Germinal center (tissue), 1 donor: ENCODE results near the gene C10orf120.

Source experiments
- DNase-seq: peaks from one replicate; pipeline ENCODE4 v3.0.0; 2012; ENCODE audit warnings: mixed read lengths, low spot score

The C10orf120 gene

GRCh38 chr10:122703483-122704448 lies 4.1 kb upstream of the C10orf120 start:
- peak; percentile 47 for DNase-seq

DNA sequence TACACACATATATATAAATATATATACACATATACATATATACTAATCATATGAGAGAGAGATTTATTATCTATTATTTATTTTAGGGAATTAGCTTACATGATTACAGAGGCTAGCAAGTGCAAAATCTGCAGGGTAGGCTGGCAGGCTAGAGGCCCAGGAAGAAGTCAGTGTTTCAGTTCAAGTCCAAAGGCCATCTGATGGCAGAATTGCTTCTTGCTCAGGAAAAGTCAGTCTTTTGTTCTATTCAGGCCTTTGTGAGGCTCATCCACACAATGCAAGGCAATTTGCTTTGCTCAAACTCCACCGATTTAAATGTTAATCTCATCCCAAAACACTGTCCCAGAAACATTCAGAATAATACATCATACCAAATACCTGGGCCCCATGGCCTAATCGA lies 2.6 kb upstream of the C10orf120 start:
- DNase-seq, result no peak

- DNase-seq, result no peak
Measured at GRCh38 chr10:122701652-122702051, 2.0 kb upstream of the C10orf120 start.

DNA sequence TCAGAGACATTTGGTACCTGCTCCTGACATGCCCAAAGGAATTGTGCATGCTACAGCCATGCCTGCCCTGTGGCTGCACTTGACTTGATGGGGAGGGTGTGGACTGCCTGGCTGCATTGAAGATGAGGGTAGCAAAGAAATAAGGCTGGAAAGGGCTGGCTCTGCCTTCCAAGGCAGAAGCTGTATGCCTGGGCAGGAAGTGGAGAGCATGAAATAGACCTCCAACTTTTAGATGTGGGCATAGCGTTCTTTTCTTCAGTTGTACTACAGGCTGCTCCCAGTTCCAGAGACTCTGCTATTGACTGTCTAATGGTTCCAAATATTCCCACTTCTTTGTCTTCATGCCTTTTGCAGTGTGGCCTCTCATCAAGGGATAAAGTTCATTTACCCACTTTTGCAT lies 3.0 kb downstream of the C10orf120 start:
- no peak for DNase-seq

DNA sequence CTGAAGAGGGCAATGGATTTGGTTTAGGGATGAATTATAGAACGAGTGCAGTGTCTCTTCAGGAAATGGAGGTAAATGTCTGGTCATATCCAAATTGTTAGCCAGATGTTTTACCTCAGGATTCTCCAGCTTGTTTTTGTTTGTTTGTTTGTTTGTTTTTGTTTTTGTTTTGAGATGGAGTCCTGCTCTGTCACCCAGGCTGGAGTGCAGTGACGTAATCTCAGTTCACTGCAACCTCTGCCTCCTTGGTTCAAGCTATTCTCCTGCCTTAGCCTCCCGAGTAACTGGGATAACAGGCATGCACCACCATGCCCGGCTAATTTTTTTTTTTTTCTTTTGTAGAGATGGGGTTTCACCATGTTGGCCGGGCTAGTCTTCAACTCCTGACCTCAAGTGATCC lies 6.9 kb downstream of the C10orf120 start:
- DNase-seq, result no peak

- no peak for DNase-seq
Measured at GRCh38 chr10:122689146-122689820, 10.4 kb downstream of the C10orf120 start.

DNA sequence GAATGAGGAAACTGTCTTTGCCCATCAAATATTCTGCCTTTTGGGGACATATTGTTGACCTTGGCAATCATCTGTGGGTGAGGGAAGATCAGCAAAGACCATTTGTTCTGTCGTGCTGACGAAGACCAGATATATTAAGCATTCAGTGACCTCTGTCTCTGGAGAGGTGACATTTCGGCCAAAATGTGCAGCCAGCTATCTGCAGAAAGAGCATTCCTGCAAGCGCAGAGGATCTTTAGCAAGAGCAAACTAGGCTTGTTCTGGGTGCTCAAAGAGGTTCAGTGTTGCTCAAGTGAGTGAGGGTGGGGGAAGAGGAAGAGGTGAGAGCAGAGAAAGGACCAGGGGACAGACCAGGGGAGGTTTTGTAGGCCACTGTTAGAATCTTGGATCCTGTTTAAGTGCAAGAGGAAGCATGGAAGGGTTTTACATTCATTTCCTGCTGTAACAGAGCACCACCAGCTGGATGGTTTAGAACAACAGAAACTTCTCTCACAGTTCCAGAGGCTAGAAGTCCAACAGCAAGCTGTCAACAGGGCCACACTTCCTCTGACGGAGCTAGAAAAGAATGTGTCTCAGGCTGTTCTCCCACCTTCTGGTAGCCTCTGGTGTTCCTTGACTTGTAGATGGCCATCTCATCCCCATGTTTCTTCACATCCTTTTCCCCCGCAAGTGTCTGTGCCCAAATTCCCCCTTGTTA lies 11.2 kb downstream of the C10orf120 start:
- no peak for DNase-seq

DNA sequence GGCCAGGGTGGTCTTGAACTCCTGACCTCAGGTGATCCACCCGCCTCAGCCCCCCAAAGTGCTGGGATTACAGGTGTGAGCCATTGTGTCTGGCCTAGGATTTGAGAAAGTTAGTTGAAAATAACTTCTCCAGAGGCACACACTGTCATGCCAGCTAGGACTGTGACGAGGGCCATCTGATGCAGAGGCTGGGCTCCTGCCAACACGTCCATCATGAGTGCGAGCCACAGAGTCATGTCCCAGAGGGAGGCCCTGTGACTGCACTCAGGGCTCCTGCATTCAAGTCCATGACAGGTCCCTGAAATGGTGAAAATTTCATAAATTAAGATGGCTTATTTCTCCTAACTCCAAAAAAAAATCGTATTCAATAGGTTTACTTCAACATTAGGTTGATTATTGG lies 17.1 kb downstream of the C10orf120 start:
- no peak for DNase-seq

- no peak for DNase-seq
Measured at GRCh38 chr10:122678266-122678665, 21.4 kb downstream of the C10orf120 start.

DNA sequence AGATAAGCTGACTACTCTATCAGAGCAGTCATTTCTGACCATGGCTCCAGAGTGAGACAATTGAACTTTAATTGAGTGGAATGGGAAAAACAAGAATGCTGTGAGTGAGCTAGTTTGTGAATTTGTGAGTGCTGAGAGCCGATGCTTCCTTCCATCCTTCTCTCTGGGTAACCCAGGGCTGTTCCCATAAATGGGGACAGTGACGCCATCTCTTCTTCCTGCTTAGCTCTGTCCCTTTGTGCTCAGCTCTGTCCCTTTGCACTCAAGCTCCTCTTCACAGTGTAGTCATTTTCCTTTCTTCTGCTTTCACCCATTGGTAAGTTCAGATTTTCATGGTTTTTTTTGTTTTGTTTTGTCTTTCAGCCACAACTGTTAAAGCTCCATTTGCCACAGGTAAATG lies 24.4 kb downstream of the C10orf120 start:
- no peak for DNase-seq

GRCh38 chr10:122674781-122675180 lies 24.9 kb downstream of the C10orf120 start:
- DNase-seq, result no peak

- DNase-seq, result no peak
Measured at GRCh38 chr10:122673731-122674130, 25.9 kb downstream of the C10orf120 start.

DNA sequence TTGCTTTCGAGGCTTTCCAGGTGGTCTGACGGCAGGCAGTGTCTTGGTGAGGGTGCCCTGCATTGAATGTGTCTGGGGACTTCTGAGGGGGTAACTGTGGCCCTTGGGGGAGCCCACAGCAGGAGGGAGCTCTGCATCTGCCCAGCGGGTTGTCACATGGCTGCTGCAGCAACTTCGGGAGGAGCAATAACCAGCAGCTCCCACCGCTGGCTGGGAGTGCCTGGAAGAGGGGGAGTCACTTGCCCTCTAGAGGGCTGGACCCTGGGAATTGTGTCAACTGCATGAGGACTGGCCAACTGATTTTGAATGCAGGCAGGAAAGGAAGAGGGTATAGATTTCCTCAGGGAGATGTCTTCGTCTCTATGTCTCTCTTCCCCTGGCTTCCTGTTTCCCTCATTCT lies 26.4 kb downstream of the C10orf120 start:
- DNase-seq, result no peak

GRCh38 chr10:122672655-122673054 lies 27.0 kb downstream of the C10orf120 start:
- DNase-seq, result no peak

DNA sequence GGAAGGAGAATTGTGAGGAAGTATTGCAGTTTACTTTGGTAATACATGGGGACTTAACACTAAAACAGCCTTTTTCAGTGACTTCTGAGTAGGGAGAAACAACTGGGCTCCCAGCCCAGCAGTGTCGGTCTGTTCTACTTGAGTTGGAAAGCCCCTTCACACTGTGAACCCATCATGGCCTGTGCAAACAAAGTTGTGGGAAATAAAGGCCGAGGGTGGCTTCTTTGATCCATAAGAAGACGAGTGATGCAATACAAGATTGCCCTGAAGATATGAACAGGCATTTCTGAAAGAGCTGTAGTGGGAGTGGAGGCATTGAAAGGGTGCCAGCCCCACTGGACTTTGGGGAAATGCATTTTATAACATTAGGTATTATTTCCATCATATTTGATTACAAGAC lies 28.3 kb downstream of the C10orf120 start:
- DNase-seq, result no peak

- DNase-seq, result no peak
Measured at GRCh38 chr10:122669842-122670241, 29.8 kb downstream of the C10orf120 start.

- no peak for DNase-seq
Measured at GRCh38 chr10:122669045-122669444, 30.6 kb downstream of the C10orf120 start.

GRCh38 chr10:122665946-122666345 lies 33.7 kb downstream of the C10orf120 start:
- no peak for DNase-seq

GRCh38 chr10:122665329-122665860 lies 34.3 kb downstream of the C10orf120 start:
- DNase-seq, result no peak

DNA sequence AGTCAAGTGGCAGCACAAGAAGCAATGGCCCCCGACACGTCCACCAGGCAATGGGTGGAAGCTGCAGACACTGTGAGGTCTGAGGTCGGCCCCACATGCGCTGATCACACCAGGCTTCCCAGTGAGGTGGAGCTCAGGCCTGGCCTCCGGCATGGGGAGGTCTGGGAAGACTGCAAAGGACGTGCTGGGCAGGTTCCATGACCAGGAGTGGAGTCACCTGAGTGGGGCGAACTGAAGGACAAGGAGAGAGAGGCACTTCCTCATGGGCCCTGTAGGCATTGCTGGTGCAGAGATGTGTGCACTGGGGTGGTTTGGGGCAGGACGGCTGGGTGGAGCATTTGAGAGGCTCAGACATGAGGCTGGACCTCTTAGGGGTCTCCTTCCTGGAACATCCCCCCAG lies 35.1 kb downstream of the C10orf120 start:
- DNase-seq, result no peak

- no peak for DNase-seq
Measured at GRCh38 chr10:122663516-122664130, 36.0 kb downstream of the C10orf120 start.

GRCh38 chr10:122662231-122662630 lies 37.4 kb downstream of the C10orf120 start:
- no peak for DNase-seq
